HG03280 (cell line): ENCODE measurements around the gene RNPS1.

Experiments used
- ATAC-seq: cut with Tn5 transposase; IDR thresholded peaks from one replicate; pipeline ENCODE4 v1.9.1; 2021; ENCODE audit warnings: mild to moderate bottlenecking, moderate library complexity; ENCODE audit not compliant: unreplicated experiment

RNPS1 gene

DNA sequence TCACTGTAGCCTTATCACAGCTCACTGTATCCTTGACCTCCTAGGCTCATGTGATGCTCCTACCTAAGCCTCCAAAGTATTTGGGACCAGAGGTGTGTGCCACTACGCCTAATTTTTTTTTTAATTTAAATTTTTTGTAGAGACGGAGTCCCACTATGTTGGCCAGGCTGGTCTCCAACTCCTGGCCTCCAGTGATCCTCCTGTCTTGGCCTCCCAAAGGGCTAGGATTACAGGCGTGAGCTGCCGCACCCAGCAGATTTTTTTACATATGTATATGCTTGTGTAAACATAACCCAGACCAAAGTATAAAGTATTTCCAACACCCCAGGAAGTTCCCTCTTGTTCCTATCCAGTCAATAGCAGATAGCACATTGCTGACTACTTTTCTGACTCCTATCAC is 51.6 kb downstream of the RNPS1 start:
- ATAC-seq, result no peak

DNA sequence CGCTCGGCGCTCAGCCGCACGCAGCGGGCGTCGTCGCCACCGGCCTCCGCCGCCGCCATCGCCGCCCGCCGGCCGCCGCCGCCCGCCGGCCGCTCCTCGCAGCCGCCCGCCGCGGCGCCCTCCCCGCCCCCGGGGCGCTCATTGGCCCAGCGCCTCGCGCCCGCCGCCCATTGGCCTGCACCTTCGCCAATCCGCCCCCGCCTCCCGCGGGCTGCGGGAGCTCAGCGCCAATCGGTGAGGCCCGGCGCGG is 53.3 kb downstream of the RNPS1 start, which contains the start of gene PGP:
Gene PGP (minus strand): TSS at position 122 of the 250 bp plus-strand sequence. CDS start 63 bp downstream, at position 59.
- peak; percentile 88 for ATAC-seq

DNA sequence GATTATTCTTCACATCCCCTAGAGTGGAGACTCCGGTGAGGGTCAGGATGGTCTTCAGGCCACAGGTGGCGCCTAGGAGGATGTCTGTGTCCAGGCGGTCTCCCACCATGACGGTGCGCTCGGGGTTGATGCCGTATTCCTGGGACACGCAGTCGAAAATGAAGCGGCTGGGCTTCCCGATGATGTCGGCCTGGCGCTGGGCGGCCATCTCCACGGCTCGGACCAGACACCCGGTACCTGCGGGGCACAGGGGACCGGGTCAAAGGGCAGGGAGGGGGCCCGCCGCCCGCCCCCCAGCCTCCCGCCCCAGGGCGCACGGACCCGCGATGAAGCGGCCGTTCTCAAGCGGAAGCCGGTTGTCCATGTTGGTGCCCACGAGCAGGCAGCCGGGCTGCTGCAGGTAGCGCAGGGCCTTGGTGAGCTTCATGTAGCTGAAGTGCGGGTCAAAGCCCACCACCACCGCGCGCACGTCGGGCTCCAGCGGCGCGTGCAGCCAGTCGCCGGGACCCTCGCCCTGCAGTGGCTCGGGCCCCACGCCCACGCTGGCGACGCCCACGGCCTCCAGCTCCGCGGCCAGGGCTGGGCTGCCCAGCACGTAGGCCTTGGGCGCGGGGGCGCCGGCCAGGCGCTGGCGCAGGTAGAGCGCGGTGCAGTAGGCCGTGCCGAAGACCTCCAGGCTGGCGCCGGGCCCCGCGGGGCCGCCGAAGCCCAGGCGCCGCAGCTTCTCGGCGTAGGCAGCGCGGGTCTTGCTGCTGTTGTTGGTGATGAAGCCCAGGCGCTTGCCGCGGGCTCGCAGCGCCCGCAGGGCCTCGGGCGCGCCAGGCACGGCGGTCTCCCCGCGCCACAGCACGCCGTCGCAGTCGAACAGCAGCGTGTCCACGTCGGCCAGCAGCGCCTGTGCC is 53.9 kb downstream of the RNPS1 start:
- peak; percentile 2 for ATAC-seq

DNA sequence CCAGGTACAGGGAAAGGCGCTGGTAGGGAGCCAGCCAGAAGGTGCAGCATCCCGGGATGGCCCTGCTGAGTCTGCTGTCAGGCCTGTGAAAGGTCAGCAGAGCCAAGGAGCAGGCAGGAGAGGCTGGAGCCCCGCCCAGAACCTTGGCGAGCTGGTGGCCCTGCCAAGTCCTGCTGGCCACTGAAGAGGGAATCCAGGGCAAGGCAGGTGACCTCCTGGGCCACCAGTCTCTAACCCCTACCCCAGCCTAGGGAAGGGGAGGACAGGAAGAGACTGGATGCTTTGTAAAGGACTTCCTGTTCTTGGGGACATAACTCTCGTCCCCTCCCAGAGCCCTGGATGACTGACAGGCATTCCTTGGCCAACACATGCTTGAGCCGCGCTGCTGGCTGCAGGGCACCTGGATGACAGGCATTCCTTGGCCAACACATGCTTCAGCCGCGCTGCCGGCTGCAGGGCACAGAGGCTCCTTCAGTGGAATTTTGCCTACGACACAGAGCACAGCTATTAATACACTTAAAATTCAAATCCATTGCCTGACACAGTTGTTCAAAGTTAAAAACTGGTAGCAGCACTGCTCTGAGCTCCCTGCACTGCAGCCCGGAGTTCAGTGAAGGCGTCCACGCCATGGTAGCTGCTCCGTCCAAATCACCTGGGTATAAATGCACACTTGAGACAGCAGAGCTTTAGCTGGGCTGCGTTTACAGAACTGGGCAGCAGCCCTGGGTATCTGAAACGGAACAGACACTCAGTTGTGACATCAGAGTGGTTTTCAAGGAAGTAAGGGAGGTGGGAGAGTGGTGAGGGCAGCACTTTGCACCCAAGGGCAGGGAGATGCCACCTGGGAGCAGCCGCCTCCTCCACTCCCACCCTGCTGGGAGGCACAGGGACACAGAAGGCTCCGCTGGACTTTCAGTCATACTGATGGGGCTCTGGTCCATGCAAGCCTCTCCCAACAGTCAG is 55.3 kb downstream of the RNPS1 start:
- no peak for ATAC-seq

DNA sequence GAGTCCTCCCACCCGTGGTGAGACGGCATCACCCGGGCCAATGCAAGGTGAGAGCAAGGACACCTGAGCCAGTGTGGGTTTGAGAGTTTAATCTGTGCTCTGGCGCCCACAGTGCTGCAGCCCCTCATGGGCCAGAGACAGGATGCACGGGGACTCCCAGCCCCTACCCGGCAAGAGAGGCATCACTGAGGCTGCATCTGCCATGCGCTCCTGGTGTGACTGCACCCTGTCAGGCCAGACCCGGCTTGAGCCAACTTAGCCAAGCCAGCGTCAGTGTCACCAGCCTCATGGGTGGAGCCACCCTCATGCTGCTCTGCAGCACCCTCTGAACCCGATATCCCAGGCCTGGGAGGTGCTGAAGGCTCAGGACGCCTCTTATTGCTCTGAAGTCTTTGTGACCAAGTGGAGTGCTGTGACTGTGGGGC is 56.0 kb downstream of the RNPS1 start:
- ATAC-seq, result no peak

DNA sequence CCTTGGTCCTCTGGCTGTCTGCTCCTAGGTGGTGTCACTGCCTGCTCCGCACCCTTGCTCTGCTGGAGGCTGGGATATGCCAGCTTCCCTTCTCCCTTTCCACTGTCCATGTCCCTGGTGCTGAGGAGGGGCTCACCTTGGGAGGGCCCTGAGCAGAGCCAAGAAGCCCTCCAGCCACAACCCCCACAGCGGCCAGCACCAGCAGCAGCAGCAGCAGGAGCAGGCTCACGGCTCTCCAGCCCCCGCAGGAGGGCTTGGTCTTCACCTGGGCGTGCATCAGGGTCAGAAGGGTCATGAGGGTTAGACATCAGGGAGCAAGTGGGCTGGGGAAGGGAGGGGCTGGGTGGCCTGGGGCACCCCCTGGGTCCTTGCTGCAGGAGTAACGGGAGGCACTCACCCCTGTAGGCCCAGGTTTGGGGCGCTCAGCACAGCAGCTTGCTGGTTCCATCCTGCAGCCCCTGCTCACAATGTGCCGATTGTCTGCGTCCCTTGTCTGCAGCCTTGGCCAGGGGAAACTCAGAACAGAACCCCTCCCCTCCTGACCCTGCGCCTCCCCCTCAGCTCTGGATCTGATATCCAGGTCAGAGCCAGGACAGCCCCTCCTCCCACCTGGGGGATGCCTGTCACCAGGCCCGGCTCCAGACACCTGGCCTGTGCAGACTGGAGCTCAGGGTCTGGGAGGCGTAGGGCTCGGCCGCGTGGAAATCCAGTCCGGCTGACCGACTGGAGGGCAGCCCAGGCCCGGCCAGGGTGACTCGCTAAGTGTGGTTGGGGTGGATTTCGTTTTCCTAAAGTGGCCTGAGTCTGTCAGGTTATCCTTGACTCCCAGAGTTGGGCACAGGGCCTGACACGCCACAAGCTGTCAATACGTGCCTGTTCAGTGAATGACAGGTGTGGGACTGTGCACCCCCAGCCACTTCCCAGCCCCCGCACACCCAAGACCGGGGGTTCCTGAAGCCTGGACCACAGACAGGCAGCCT is 57.2 kb downstream of the RNPS1 start, which contains the start of gene BRICD5:
Gene BRICD5 (minus strand): TSS at position 478 of the 980 bp plus-strand sequence. CDS start 30 bp downstream, at position 448.
- no peak for ATAC-seq

DNA sequence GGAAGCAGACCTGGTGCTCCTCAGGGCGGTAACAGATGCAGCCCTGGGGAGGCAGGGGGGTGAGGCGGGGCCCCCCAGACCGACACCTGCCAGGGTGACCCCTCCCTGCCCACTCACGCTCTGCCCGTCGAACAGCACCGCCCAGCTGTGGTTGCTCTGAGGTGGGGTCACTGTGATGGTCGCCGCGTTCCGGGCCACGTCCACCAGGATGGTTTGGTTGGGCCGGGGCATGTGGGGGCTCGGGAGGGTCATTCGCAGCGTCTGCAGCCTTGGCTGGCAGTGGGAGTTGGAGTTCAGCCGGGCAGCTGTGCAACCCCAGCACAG is 58.0 kb downstream of the RNPS1 start:
- ATAC-seq, result no peak

DNA sequence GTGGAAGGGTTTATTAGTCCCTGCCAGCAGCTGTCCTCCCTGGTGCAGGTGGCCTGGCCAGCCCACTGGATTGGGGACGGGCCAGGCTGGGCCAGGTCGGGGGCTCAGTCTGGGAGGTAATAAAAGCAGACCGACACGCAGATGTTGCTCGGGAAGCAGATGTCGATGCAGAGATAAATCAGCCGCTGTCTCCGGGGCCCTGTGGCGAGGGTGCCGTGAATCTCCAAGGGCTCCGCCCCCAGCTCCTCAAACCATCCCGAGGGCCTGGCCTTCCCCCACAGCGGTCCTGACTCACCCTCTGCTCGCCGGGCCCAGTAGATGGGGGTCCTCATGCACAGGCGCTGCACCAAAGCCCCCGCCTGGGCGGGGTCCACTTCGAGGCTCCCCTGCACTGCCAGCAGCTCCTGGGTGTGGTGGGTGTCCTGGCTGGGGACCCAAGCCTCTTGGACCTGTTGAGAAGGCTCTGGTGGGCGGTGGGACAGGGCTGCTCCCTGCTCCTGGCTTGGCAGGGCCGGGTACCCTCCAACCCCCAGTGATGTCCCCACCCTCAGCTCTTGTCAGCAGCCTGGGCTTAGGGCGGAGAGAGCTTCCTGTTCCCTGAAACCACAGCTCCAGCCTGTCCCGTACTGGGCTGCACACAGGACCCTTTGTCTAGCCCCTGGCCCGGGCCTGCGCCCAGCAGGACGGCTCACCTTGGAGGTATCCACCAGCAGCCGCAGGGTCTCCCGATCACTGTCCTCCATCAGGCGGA is 58.5 kb downstream of the RNPS1 start:
- no peak for ATAC-seq

DNA sequence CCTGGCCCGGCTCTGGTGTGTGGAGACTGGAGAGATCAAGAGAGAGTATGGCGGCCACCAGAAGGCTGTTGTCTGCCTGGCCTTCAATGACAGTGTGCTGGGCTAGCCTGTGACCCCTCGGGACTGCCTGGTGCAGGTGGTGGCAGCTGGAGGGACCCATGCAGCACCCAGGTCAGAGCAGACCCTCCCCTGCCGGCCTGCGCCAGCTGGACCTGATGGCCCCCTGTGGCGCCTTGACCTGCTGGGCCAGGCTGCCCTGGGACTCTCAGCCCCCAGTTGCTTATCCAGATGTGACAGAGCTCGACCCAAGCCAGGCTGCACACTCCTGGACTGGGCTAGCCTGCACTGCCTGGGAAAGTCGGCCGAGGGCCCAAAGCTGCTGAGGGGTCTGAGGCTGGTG is 59.2 kb downstream of the RNPS1 start:
- no peak for ATAC-seq

DNA sequence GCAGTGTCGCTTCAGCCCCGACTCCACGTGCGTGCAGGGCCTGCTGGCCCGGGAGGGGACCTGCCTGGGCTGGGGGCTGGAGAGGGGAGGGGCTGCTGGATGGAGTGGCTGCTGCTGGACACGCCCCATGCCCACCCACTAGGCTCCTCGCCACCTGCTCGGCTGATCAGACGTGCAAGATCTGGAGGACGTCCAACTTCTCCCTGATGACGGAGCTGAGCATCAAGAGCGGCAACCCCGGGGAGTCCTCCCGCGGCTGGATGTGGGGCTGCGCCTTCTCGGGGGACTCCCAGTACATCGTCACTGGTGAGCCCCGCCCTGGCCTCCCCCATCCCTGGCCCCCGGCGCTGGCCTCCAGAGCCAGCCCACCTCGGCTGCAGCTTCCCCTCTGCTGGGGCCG is 59.6 kb downstream of the RNPS1 start:
- ATAC-seq, result no peak

DNA sequence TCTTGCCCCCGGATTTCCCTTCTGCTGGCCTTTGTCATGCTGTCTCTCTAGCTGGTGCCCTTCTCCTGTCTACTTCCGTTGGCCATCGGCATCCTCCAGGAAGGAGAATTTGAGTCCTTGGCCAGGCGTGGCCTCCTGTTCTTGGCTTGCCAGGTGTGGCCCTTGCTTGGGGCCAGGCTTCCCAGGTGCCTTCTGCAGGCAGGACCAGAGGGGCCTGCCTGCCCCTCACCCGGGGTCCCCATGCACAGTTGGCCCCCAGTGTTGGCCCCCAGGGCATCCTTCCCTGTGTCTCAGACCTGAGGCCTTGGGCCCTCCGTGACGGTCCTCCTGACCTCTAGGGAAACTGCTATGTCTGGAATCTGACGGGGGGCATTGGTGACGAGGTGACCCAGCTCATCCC is 60.1 kb downstream of the RNPS1 start:
- no peak for ATAC-seq

DNA sequence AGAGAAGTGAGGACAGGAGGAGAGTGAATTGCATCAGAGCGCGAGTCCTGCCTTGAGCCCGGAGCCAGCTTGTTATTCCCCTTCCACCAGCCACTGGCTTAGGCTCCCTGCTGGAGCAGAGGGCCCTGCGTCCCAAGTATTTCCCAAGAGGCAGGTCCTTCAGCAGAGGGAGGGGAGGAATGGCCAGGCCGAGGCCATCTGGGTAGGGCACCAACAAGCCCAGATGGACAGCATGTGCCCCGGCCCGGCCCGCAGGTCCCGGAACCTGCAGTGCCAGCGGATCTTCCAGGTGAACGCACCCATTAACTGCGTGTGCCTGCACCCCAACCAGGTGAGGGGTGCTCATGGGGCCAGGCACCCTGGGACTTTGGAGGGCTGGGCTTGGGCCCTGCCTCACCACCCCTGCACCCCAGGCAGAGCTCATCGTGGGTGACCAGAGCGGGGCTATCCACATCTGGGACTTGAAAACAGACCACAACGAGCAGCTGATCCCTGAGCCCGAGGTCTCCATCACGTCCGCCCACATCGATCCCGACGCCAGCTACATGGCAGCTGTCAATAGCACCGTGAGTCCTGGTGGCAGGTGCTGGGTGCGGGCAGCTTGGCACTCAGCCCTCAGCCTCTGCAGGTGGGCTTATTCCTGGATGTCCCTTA is 61.0 kb downstream of the RNPS1 start:
- no peak for ATAC-seq

DNA sequence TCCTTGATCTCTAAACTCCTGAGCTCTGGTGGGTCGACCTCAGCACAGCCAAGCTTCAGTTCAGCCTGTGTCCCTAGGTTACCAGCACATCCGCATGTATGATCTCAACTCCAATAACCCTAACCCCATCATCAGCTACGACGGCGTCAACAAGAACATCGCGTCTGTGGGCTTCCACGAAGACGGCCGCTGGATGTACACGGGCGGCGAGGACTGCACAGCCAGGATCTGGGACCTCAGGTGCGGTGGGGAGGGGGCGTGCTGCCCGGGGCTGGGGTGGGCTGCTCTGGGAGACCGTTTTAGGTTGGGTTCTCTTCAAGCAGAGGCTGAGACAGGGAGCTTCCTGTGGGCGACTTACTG is 61.5 kb downstream of the RNPS1 start:
- no peak for ATAC-seq

DNA sequence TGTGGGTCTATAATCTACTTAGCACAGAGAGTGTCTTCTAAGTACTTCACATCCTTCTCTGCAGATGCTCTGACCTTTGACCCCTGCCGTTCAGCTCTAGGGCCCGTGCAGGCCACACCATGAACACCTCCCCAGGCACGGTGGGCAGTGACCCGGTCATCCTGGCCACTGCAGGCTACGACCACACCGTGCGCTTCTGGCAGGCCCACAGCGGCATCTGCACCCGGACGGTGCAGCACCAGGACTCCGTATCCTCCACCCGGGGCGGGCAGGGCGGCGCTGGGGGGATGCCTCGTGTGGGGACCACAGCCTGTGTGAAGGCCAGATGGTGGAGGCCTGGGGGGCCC is 62.0 kb downstream of the RNPS1 start:
- ATAC-seq, result no peak

DNA sequence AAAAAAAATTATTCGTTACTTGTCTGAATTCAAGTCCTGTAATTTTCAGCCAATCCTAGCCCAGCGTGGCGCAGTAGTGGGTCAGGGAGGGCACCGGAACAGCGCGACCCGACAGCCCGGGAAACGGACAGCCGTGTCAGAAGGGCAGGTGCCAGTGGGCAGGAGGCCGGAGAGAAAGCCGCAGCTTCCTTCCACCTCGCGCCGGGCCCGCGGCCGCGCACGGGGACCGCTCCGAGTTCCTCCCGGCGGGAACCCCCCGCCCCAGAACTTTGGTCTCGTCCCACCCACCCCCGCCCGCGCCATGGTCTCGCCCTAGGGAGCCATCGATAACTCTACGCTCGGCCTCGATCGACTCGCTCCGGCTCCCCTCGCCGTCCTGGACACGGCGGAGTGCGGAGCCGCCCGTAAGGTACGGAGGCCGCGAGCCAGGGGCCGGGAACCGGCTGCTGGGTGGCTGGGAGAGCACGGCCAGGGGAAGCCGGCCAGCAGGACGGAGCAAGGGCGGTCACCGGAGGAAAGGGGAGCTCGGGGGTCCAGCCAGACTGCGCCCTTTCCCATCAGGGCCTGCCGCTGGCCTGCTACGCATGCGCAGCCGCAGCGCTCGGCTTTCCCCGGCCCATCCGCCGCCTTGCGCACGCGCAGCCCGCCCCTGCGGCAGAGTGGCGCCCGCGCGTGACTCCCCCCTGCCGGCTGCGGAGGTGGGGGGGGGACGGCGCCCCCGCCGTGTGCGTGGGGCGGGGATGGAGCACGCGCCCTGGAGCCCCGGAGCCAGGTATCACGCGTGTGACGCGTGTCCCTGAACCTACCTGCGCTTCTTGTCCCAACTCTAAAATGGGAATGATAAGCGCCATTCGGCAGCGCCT is 62.6 kb downstream of the RNPS1 start, which contains the start of gene MLST8:
Gene MLST8 (plus strand): TSS at position 351 of the 863 bp plus-strand sequence. CDS start 632 bp downstream, outside the sequence.
- peak; percentile 80 for ATAC-seq

DNA sequence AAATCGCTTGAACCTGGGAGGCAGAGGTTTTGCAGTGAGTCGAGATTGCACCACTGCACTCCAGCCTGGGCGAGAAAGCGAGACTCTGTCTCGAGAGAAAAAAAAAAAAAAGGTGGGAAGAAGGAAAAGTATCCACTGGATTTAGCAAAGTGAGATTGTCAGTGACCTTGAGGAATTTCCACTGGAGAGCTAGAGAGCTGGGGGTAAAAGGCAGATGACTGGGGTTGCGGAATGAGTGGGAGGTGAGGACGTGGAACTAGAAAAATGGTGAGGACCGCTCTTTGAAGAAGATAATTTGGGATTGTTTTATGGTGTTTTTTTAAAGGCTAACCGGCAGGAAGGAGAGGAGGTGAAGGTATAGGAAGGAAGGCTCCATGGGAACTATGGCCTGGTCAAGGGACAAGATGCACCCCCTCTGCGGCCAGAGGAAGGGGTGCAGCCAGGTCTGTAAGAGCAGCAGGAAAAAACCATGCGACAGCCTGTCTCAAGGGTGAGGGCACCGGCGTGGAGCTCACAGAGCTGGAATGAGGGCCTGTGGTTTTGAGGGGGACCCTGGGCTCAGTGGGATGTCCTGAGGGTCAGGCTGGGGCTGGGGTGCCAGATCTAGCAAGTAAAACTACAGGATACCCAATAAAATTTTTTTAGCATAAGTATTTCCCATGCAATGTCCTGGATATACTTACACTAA is 63.4 kb downstream of the RNPS1 start:
- ATAC-seq, result no peak
